GM12878 (cell line): ENCODE results near the gene CSRP1. TPM values are rescaled to one million over a fixed set of nuclear protein-coding genes. Genes with fewer than 3 reads are reported as not detected.

Experiments used
- DPF2 ChIP-seq: fragments of 450-650 bp; IDR thresholded peaks from 2 replicates; pipeline ENCODE4 v1.6.1; 2017; ENCODE audit warnings: mild to moderate bottlenecking
- EP300 ChIP-seq, 2 experiments: fragments of 150-350 bp in 1 of 2; IDR thresholded peaks; 2 replicates each; pipeline ENCODE4 v1.6.1; 2011 to 2012; ENCODE audit warnings: low read depth in 2 of 2, low read length in 2 of 2, borderline replicate concordance in 1 of 2, improper control_type of control experiment in 1 of 2, inconsistent platforms in 1 of 2; ENCODE audit not compliant: control insufficient read depth in 1 of 2
- FOXK2 ChIP-seq: fragments of 450-650 bp; IDR thresholded peaks from 2 replicates; pipeline ENCODE4 v1.6.1; 2017; ENCODE audit warnings: mild to moderate bottlenecking, moderate library complexity
- HDGF ChIP-seq: fragments of 450-650 bp; IDR thresholded peaks from 2 replicates; pipeline ENCODE4 v1.6.1; 2016; ENCODE audit warnings: antibody characterized with exemption
- IRF3 ChIP-seq: fragments of 450-650 bp; IDR thresholded peaks from 2 replicates; pipeline ENCODE4 v1.6.1; 2014; ENCODE audit warnings: mild to moderate bottlenecking
- MEF2A ChIP-seq: IDR thresholded peaks from 2 replicates; pipeline ENCODE4 v1.6.1; 2011; ENCODE audit warnings: low read depth, mild to moderate bottlenecking, low read length, moderate library complexity; ENCODE audit not compliant: insufficient read depth
- MLLT1 ChIP-seq: fragments of 450-650 bp; IDR thresholded peaks from 2 replicates; pipeline ENCODE4 v1.6.1; 2016; ENCODE audit warnings: mild to moderate bottlenecking
- MTA2 ChIP-seq: fragments of 450-650 bp; IDR thresholded peaks from 2 replicates; pipeline ENCODE4 v1.6.1; 2016; ENCODE audit warnings: low read depth, mild to moderate bottlenecking, moderate library complexity
- PBX3 ChIP-seq: IDR thresholded peaks from 2 replicates; pipeline ENCODE4 v1.6.1; 2011; ENCODE audit warnings: mild to moderate bottlenecking, low read depth, low read length, moderate library complexity; ENCODE audit not compliant: insufficient replicate concordance
- POU2F2 ChIP-seq: IDR thresholded peaks from 3 replicates; pipeline ENCODE4 v1.6.1; 2011; ENCODE audit warnings: low read depth, mild to moderate bottlenecking, low read length, borderline replicate concordance
- RAD51 ChIP-seq: fragments of 450-650 bp; IDR thresholded peaks from 2 replicates; pipeline ENCODE4 v1.6.1; 2016; ENCODE audit warnings: moderate library complexity, mild to moderate bottlenecking, inconsistent platforms
- RUNX3 ChIP-seq: IDR thresholded peaks from 2 replicates; pipeline ENCODE4 v1.6.1; 2012; ENCODE audit warnings: low read length, inconsistent platforms
- SMAD5 ChIP-seq: IDR thresholded peaks from 2 replicates; pipeline ENCODE4 v1.6.1; 2016; ENCODE audit warnings: antibody characterized with exemption, low read depth
- SPI1 ChIP-seq: IDR thresholded peaks from 2 replicates; pipeline ENCODE4 v1.6.1; 2011; ENCODE audit warnings: low read depth, mild to moderate bottlenecking, low read length, moderate library complexity, borderline replicate concordance; ENCODE audit not compliant: insufficient read depth
- STAT1 ChIP-seq: fragments of 450-650 bp; conservative IDR thresholded peaks from 2 replicates; pipeline ENCODE4 v1.6.1; 2014; ENCODE audit warnings: antibody characterized with exemption, mild to moderate bottlenecking
- ZBTB33 ChIP-seq: fragments of 450-650 bp; IDR thresholded peaks from 2 replicates; pipeline ENCODE4 v1.6.1; 2017; ENCODE audit warnings: mild to moderate bottlenecking
- ZNF687 ChIP-seq: fragments of 450-650 bp; IDR thresholded peaks from 2 replicates; pipeline ENCODE4 v1.6.1; 2017; ENCODE audit warnings: mild to moderate bottlenecking, moderate library complexity
- polyA plus RNA-seq, 11 experiments: library from polyadenylated mRNA; depleted of rRNA in 4 of 11; unstranded in 6 of 11; stranded (reverse) in 5 of 11; fragments of >200 nt; fragmentation: Nextera tagmentation in 4 of 11; fragmentation: Illumina TruSeq in 1 of 11; extraction: Ambion mirVana in 4 of 11; extraction: Trizol in 1 of 11; gene quantifications; 1 replicate in 1 of 11; 2 replicates in 10 of 11; pipeline versions ENCODE4 v1.2.1 to v1.2.3, GENCODE V29; 2011 to 2016; ENCODE audit warnings: inconsistent platforms in 2 of 11, missing spikeins in 2 of 11, low read depth in 1 of 11
- total RNA-seq, 4 experiments: library from RNA; depleted of rRNA in 3 of 4; stranded (reverse); fragments of >200 nt in 3 of 4; fragmentation: Illumina TruSeq in 1 of 4; extraction: Trizol in 1 of 4; gene quantifications; 2 replicates each; pipeline versions ENCODE4 v1.2.1 to v1.2.3, GENCODE V29; 2013 to 2021

Gene CSRP1
- total and polyA plus RNA-seq, 10 of the 15 experiments (the other 5 are each of a cell fraction or from before 2014, with no cell fraction given), result 23.4 to 99.2 (median 80.7) TPM

- peak; percentile 82; the same call in 1 of the 2 replicates for TF ChIP-seq ZBTB33
- TF ChIP-seq MTA2, result peak; percentile 86
- no peak for TF ChIP-seq SMAD5
- TF ChIP-seq PBX3, result no peak
- no peak for TF ChIP-seq STAT1
- TF ChIP-seq MLLT1, result peak; percentile 74
- no peak for TF ChIP-seq RAD51
- TF ChIP-seq FOXK2, result no peak
- TF ChIP-seq POU2F2, result peak; percentile 76; the same call in 1 of the 3 replicates
- TF ChIP-seq HDGF, result 0 out of 2 replicates have a peak, but pooled peaks have one; percentile 33
- TF ChIP-seq DPF2, result peak; percentile 52; the same call in 1 of the 2 replicates
- TF ChIP-seq RUNX3, result peak; percentile 73
- TF ChIP-seq MEF2A, result no peak
- peak; percentile 71; the same call in 1 of the 2 replicates for TF ChIP-seq SPI1
- no peak for TF ChIP-seq EP300 (IDR thresholded peaks at IDR 0.05; ENCODE audit: borderline replicate concordance in 1 of 2, control insufficient read depth in 1 of 2, low read depth in 2 of 2, low read length in 2 of 2)
- no peak for TF ChIP-seq IRF3
- TF ChIP-seq ZNF687, result no peak
These were observed 50.2 kb downstream of the CSRP1 start (continued) for GRCh38 chr1:201456499-201457309.
